ENCODE data around the gene SCUBE1. TPM values are rescaled to one million over a fixed set of nuclear protein-coding genes. Genes with fewer than 3 reads are reported as not detected.
A peak's percentile ranks its signal among the peaks of the same experiment; 100 is the strongest.

Gene SCUBE1
- total and polyA plus RNA-seq, 7 experiments from 2014 or later, result 0.11 to 0.27 (median 0.19) TPM; not detected in 4

- DNase-seq (no peak), ATAC-seq (no peak)
- CTCF ChIA-PET, result interaction anchor here (0.5 to 0.6 kb wide), 2 partner anchors 130 to 135 kb away, joined by 3 to 5 read pairs; no protein-coding TSS in a partner anchor
- Histone ChIP-seq H3K27ac (ENCODE audit: low read depth, low read length) (no peak overlapping the region), H3K27me3 (ENCODE audit: control insufficient read depth in 2 of 2, insufficient read depth in 2 of 2, low read length in 2 of 2) (no peaks in the 10 kb centered on the region), H3K4me3 (ENCODE audit: low read length) (no peak overlapping the region), H3K9me3 (ENCODE audit: control insufficient read depth in 2 of 3, low read length in 3 of 3) (no peaks in the 10 kb centered on the region), H3K4me1 (ENCODE audit: control insufficient read depth in 2 of 2, insufficient read depth in 2 of 2, low read length in 2 of 2) (peaks cover 5 to 19% of the 10 kb centered on the region in 2 donors), H3K36me3 (ENCODE audit: control insufficient read depth in 2 of 3, insufficient read depth in 3 of 3, low read length in 3 of 3) (no peaks in the 10 kb centered on the region)
- intact Hi-C loops (cut with micrococcal nuclease), result no loop called here
- POLR2A ChIA-PET, result no interaction called here
- Mint-ChIP-seq H3K27me3 (no peaks in the 10 kb centered on the region), H3K9me3 (no peaks in the 10 kb centered on the region), H3K4me1 (peaks cover 5 to 19% (median 13%) of the 10 kb centered on the region in 7 donors), H3K27ac (no peak overlapping the region), H3K4me3 (no peak overlapping the region), H3K36me3 (no peaks in the 10 kb centered on the region)
Observed at GRCh38 chr22:43208703-43209522, 134.3 kb downstream of the SCUBE1 start.

- Histone ChIP-seq H3K27ac (ENCODE audit: low read depth, low read length) (no peak overlapping the region), H3K9me3 (ENCODE audit: control insufficient read depth in 2 of 3, low read length in 3 of 3) (no peaks in the 10 kb centered on the region), H3K4me1 (ENCODE audit: control insufficient read depth in 2 of 2, insufficient read depth in 2 of 2, low read length in 2 of 2) (peaks cover 5 to 19% of the 10 kb centered on the region in 2 donors), H3K27me3 (ENCODE audit: control insufficient read depth in 2 of 2, insufficient read depth in 2 of 2, low read length in 2 of 2) (no peaks in the 10 kb centered on the region), H3K36me3 (ENCODE audit: control insufficient read depth in 2 of 3, insufficient read depth in 3 of 3, low read length in 3 of 3) (no peaks in the 10 kb centered on the region), H3K4me3 (ENCODE audit: low read length) (no peak overlapping the region)
- DNase-seq (no peak), ATAC-seq (no peak)
- intact Hi-C loops (cut with micrococcal nuclease), result no loop called here
- Mint-ChIP-seq H3K4me1 (peaks cover 5 to 19% (median 13%) of the 10 kb centered on the region in 7 donors), H3K4me3 (peak overlapping the region in 1 of 10 donors; percentile 51), H3K27me3 (no peaks in the 10 kb centered on the region), H3K36me3 (no peaks in the 10 kb centered on the region), H3K27ac (no peak overlapping the region), H3K9me3 (no peaks in the 10 kb centered on the region)
- ChIA-PET CTCF (interaction anchor here (0.5 kb wide), 1 partner anchor 136 kb away, joined by 5 read pairs; no protein-coding TSS in a partner anchor), POLR2A (no interaction called here)
Observed at GRCh38 chr22:43207849-43208702, 135.1 kb downstream of the SCUBE1 start.

GRCh38 chr22:43207386-43207785 is 135.8 kb downstream of the SCUBE1 start:
- H3K9me3 Mint-ChIP-seq, result no peaks in the 10 kb centered on the region
- H3K27ac Mint-ChIP-seq, result peak overlapping the region in 1 of 9 donors; percentile 20
- Histone ChIP-seq H3K9me3 (ENCODE audit: control insufficient read depth in 2 of 3, low read length in 3 of 3) (no peaks in the 10 kb centered on the region), H3K36me3 (ENCODE audit: control insufficient read depth in 2 of 3, insufficient read depth in 3 of 3, low read length in 3 of 3) (no peaks in the 10 kb centered on the region), H3K4me3 (ENCODE audit: low read length) (no peak overlapping the region), H3K27ac (ENCODE audit: low read depth, low read length) (no peak overlapping the region), H3K27me3 (ENCODE audit: control insufficient read depth in 2 of 2, insufficient read depth in 2 of 2, low read length in 2 of 2) (no peaks in the 10 kb centered on the region), H3K4me1 (ENCODE audit: control insufficient read depth in 2 of 2, insufficient read depth in 2 of 2, low read length in 2 of 2) (peaks cover 5 to 19% of the 10 kb centered on the region in 2 donors)
- POLR2A ChIA-PET, result no interaction called here
- intact Hi-C loops (cut with micrococcal nuclease), result no loop called here
- H3K4me1 Mint-ChIP-seq, result peaks cover 5 to 19% (median 13%) of the 10 kb centered on the region in 7 donors
- DNase-seq (no peak), ATAC-seq (no peak)
- CTCF ChIA-PET, result no interaction called here
- peak overlapping the region in 1 of 10 donors; percentile 51 for H3K4me3 Mint-ChIP-seq
- H3K36me3 Mint-ChIP-seq, result no peaks in the 10 kb centered on the region
- H3K27me3 Mint-ChIP-seq, result no peaks in the 10 kb centered on the region

GRCh38 chr22:43206509-43207161 is 136.5 kb downstream of the SCUBE1 start:
- Histone ChIP-seq H3K36me3 (ENCODE audit: control insufficient read depth in 2 of 3, insufficient read depth in 3 of 3, low read length in 3 of 3) (no peaks in the 10 kb centered on the region), H3K27ac (ENCODE audit: low read depth, low read length) (no peak overlapping the region), H3K4me3 (ENCODE audit: low read length) (no peak overlapping the region), H3K27me3 (ENCODE audit: control insufficient read depth in 2 of 2, insufficient read depth in 2 of 2, low read length in 2 of 2) (no peaks in the 10 kb centered on the region), H3K4me1 (ENCODE audit: control insufficient read depth in 2 of 2, insufficient read depth in 2 of 2, low read length in 2 of 2) (peaks cover 5 to 19% of the 10 kb centered on the region in 2 donors), H3K9me3 (ENCODE audit: control insufficient read depth in 2 of 3, low read length in 3 of 3) (no peaks in the 10 kb centered on the region)
- peaks cover 5 to 19% (median 13%) of the 10 kb centered on the region in 7 donors for H3K4me1 Mint-ChIP-seq
- peaks cover 0 to under 1% (median 0%) of the 10 kb centered on the region in 11 donors for H3K9me3 Mint-ChIP-seq
- CTCF ChIA-PET, result no interaction called here
- POLR2A ChIA-PET, result no interaction called here
- DNase-seq, result no peak
- peak overlapping the region in 6 of 10 donors; percentile 27 to 67 (median 44) for H3K4me3 Mint-ChIP-seq
- no peak for ATAC-seq
- no peaks in the 10 kb centered on the region for H3K27me3 Mint-ChIP-seq
- intact Hi-C loops (cut with micrococcal nuclease), result no loop called here
- no peaks in the 10 kb centered on the region for H3K36me3 Mint-ChIP-seq
- H3K27ac Mint-ChIP-seq, result peak overlapping the region in 4 of 9 donors; percentile 17 to 70 (median 47)

- Mint-ChIP-seq H3K4me1 (peaks cover 5 to 19% (median 13%) of the 10 kb centered on the region in 7 donors), H3K27me3 (no peaks in the 10 kb centered on the region), H3K36me3 (no peaks in the 10 kb centered on the region), H3K4me3 (peak overlapping the region in 5 of 10 donors; percentile 27 to 67 (median 50)), H3K27ac (peak overlapping the region in 5 of 9 donors; percentile 17 to 70 (median 38)), H3K9me3 (peaks cover 0 to 1% (median 0%) of the 10 kb centered on the region in 11 donors)
- CTCF ChIA-PET, result no interaction called here
- POLR2A ChIA-PET, result no interaction called here
- Histone ChIP-seq H3K9me3 (ENCODE audit: control insufficient read depth in 2 of 3, low read length in 3 of 3) (no peaks in the 10 kb centered on the region), H3K36me3 (ENCODE audit: control insufficient read depth in 2 of 3, insufficient read depth in 3 of 3, low read length in 3 of 3) (no peaks in the 10 kb centered on the region), H3K27ac (ENCODE audit: low read depth, low read length) (no peak overlapping the region), H3K4me1 (ENCODE audit: control insufficient read depth in 2 of 2, insufficient read depth in 2 of 2, low read length in 2 of 2) (peaks cover 5 to 19% of the 10 kb centered on the region in 2 donors), H3K27me3 (ENCODE audit: control insufficient read depth in 2 of 2, insufficient read depth in 2 of 2, low read length in 2 of 2) (no peaks in the 10 kb centered on the region), H3K4me3 (ENCODE audit: low read length) (no peak overlapping the region)
- intact Hi-C loops (cut with micrococcal nuclease), result no loop called here
- DNase-seq (no peak), ATAC-seq (peak; percentile 66)
Observed at GRCh38 chr22:43205748-43206508, 137.2 kb downstream of the SCUBE1 start.

GRCh38 chr22:43205261-43205691 is 137.9 kb downstream of the SCUBE1 start:
- ATAC-seq (peak; percentile 39), DNase-seq (no peak)
- no peaks in the 10 kb centered on the region for H3K36me3 ChIP-seq (ENCODE audit: control insufficient read depth in 2 of 3, insufficient read depth in 3 of 3, low read length in 3 of 3)
- Mint-ChIP-seq H3K27me3 (no peaks in the 10 kb centered on the region), H3K36me3 (no peaks in the 10 kb centered on the region), H3K9me3 (peaks cover 0 to 1% (median 0%) of the 10 kb centered on the region in 11 donors), H3K4me1 (peaks cover 5 to 19% (median 13%) of the 10 kb centered on the region in 7 donors), H3K4me3 (no peak overlapping the region), H3K27ac (peak overlapping the region in 3 of 9 donors; percentile 42 to 46 (median 43))
- no peak overlapping the region for H3K4me3 ChIP-seq (ENCODE audit: low read length)
- peaks cover 5 to 19% of the 10 kb centered on the region in 2 donors for H3K4me1 ChIP-seq (ENCODE audit: control insufficient read depth in 2 of 2, insufficient read depth in 2 of 2, low read length in 2 of 2)
- H3K9me3 ChIP-seq (ENCODE audit: control insufficient read depth in 2 of 3, low read length in 3 of 3), result no peaks in the 10 kb centered on the region
- ChIA-PET POLR2A (no interaction called here), CTCF (no interaction called here)
- no peak overlapping the region for H3K27ac ChIP-seq (ENCODE audit: low read depth, low read length)
- H3K27me3 ChIP-seq (ENCODE audit: control insufficient read depth in 2 of 2, insufficient read depth in 2 of 2, low read length in 2 of 2), result no peaks in the 10 kb centered on the region
- intact Hi-C loops (cut with micrococcal nuclease), result no loop called here

Data from naive thymus-derived CD4-positive, alpha-beta T cell (primary cell).